HL-60 (cell line): Measurements from ENCODE around the gene MAST3.

ENCODE experiments used
- CTCF ChIP-seq: IDR thresholded peaks from one replicate; pipeline ENCODE4 v1.5.1; 2011; ENCODE audit warnings: low read length, control low read depth, inconsistent platforms; ENCODE audit not compliant: insufficient read depth
- GABPA ChIP-seq: IDR thresholded peaks from 2 replicates; pipeline ENCODE4 v1.6.1; 2012; ENCODE audit warnings: low read depth
- POLR2AphosphoS5 ChIP-seq: IDR thresholded peaks from 2 replicates; pipeline ENCODE4 v1.6.1; 2012; ENCODE audit warnings: low read depth
- REST ChIP-seq: IDR thresholded peaks from 2 replicates; pipeline ENCODE4 v1.6.1; 2012; ENCODE audit warnings: low read depth; ENCODE audit not compliant: insufficient replicate concordance

- TF ChIP-seq CTCF (no peak), REST (no peak), POLR2AphosphoS5 (no peak), GABPA (no peak)
These were observed 43.9 kb upstream of the MAST3 start for GRCh38 chr19:18053576-18054219.
